SJSA1 (cell line): ENCODE measurements around the gene PVRIG. TPM values are rescaled to one million over a fixed set of nuclear protein-coding genes. Genes with fewer than 3 reads are reported as not detected.
"Not testable (repeated sequence)": the region's sequence is repeated elsewhere in the genome, so short reads cannot be mapped to it uniquely, and the experiment has no call there.

ENCODE experiments used
- DNase-seq, 2 experiments: peaks; one replicate each; pipeline ENCODE4 v3.0.0-alpha.2; 2015 to 2020; ENCODE audit warnings: low spot score in 2 of 2, low read depth in 1 of 2
- H3K27ac ChIP-seq: fragments of 250-450 bp; sonication (Bioruptor Pico); 2 replicates; pipeline ENCODE4 v1.5.1; 2020; ENCODE audit warnings: mild to moderate bottlenecking, moderate library complexity
- H3K27me3 ChIP-seq: fragments of 250-450 bp; sonication (Bioruptor Pico); replicated peaks from 2 replicates; pipeline ENCODE4 v1.5.1; 2020; ENCODE audit warnings: mild to moderate bottlenecking, moderate library complexity
- H3K36me3 ChIP-seq: fragments of 250-450 bp; sonication (Bioruptor Pico); 2 replicates; pipeline ENCODE4 v1.5.1; 2020; ENCODE audit warnings: mild to moderate bottlenecking
- H3K4me1 ChIP-seq: fragments of 250-450 bp; sonication (Bioruptor Pico); replicated peaks from 2 replicates; pipeline ENCODE4 v1.6.1; 2021; ENCODE audit warnings: mild to moderate bottlenecking
- H3K4me3 ChIP-seq: fragments of 250-450 bp; sonication (Bioruptor Pico); 2 replicates; pipeline ENCODE4 v1.5.1; 2020; ENCODE audit warnings: mild to moderate bottlenecking
- H3K9me3 ChIP-seq: fragments of 250-450 bp; sonication (Bioruptor Pico); replicated peaks from 2 replicates; pipeline ENCODE4 v1.5.1; 2020; ENCODE audit warnings: mild to moderate bottlenecking
- total RNA-seq: library from RNA; depleted of rRNA; stranded (reverse); fragments of >200 nt; shearing (Covaris generic); gene quantifications from 2 replicates; pipeline ENCODE4 v1.2.3, GENCODE V29; 2014

Gene PVRIG
- total RNA-seq, 1 experiment from 2014 or later: 1.7 TPM

GRCh38 chr7:100183090-100183489 lies 36.7 kb upstream of the PVRIG start:
- H3K27ac ChIP-seq: not testable (repeated sequence)

GRCh38 chr7:100185726-100186125 lies 34.0 kb upstream of the PVRIG start:
- no peak for DNase-seq
- H3K27me3 ChIP-seq: no peaks in the 10 kb centered on the region
- H3K36me3 ChIP-seq: no peaks in the 10 kb centered on the region
- no peak overlapping the region for H3K4me3 ChIP-seq
- H3K27ac ChIP-seq: no peak overlapping the region
- H3K9me3 ChIP-seq: no peaks in the 10 kb centered on the region
- no peaks in the 10 kb centered on the region for H3K4me1 ChIP-seq

More at GRCh38 chr7:100183090-100183489, 36.7 kb upstream of the PVRIG start:
- not testable (repeated sequence) for H3K4me3 ChIP-seq, H3K4me1 ChIP-seq, DNase-seq, H3K9me3 ChIP-seq, H3K27me3 ChIP-seq, H3K36me3 ChIP-seq

GRCh38 chr7:100189061-100189460 lies 30.7 kb upstream of the PVRIG start:
- no peaks in the 10 kb centered on the region for H3K4me1 ChIP-seq
- no peak overlapping the region for H3K27ac ChIP-seq
- H3K9me3 ChIP-seq: no peaks in the 10 kb centered on the region
- no peak overlapping the region for H3K4me3 ChIP-seq
- no peaks in the 10 kb centered on the region for H3K27me3 ChIP-seq
- no peaks in the 10 kb centered on the region for H3K36me3 ChIP-seq
- no peak for DNase-seq

GRCh38 chr7:100190048-100190711 lies 29.6 kb upstream of the PVRIG start:
- no peaks in the 10 kb centered on the region for H3K36me3 ChIP-seq
- no peak overlapping the region for H3K4me3 ChIP-seq
- no peak for DNase-seq
- H3K4me1 ChIP-seq: no peaks in the 10 kb centered on the region
- H3K9me3 ChIP-seq: no peaks in the 10 kb centered on the region
- H3K27ac ChIP-seq: no peak overlapping the region
- no peaks in the 10 kb centered on the region for H3K27me3 ChIP-seq

GRCh38 chr7:100191775-100192174 lies 28.0 kb upstream of the PVRIG start:
- no peaks in the 10 kb centered on the region for H3K4me1 ChIP-seq
- no peaks in the 10 kb centered on the region for H3K9me3 ChIP-seq
- no peak overlapping the region for H3K27ac ChIP-seq
- H3K4me3 ChIP-seq: no peak overlapping the region
- H3K36me3 ChIP-seq: no peaks in the 10 kb centered on the region
- no peaks in the 10 kb centered on the region for H3K27me3 ChIP-seq
- DNase-seq: no peak

GRCh38 chr7:100192281-100192862 lies 27.4 kb upstream of the PVRIG start:
- not testable (repeated sequence) for DNase-seq, H3K27me3 ChIP-seq, H3K36me3 ChIP-seq, H3K9me3 ChIP-seq, H3K4me3 ChIP-seq, H3K4me1 ChIP-seq, H3K27ac ChIP-seq

- Histone ChIP-seq H3K36me3 (no peaks in the 10 kb centered on the region), H3K4me3 (no peak overlapping the region), H3K4me1 (no peaks in the 10 kb centered on the region), H3K9me3 (no peaks in the 10 kb centered on the region), H3K27ac (no peak overlapping the region), H3K27me3 (no peaks in the 10 kb centered on the region)
- DNase-seq: no peak
Measured at GRCh38 chr7:100192969-100193368, 26.8 kb upstream of the PVRIG start.

GRCh38 chr7:100195222-100195621 lies 24.5 kb upstream of the PVRIG start:
- H3K4me3 ChIP-seq: no peak overlapping the region
- no peak overlapping the region for H3K27ac ChIP-seq
- H3K4me1 ChIP-seq: no peaks in the 10 kb centered on the region
- H3K9me3 ChIP-seq: no peaks in the 10 kb centered on the region
- no peaks in the 10 kb centered on the region for H3K36me3 ChIP-seq
- DNase-seq: no peak
- no peaks in the 10 kb centered on the region for H3K27me3 ChIP-seq

GRCh38 chr7:100195901-100196322 lies 23.8 kb upstream of the PVRIG start:
- not testable (repeated sequence) for H3K27me3 ChIP-seq, H3K36me3 ChIP-seq, H3K4me3 ChIP-seq

GRCh38 chr7:100198266-100198665 lies 21.5 kb upstream of the PVRIG start:
- H3K36me3 ChIP-seq: no peaks in the 10 kb centered on the region
- no peak for DNase-seq
- H3K4me1 ChIP-seq: no peaks in the 10 kb centered on the region
- H3K9me3 ChIP-seq: no peaks in the 10 kb centered on the region
- no peak overlapping the region for H3K4me3 ChIP-seq
- peaks cover 9% of the 10 kb centered on the region; the same call in 1 of the 2 replicates for H3K27me3 ChIP-seq
- H3K27ac ChIP-seq: no peak overlapping the region

More at GRCh38 chr7:100195901-100196322, 23.8 kb upstream of the PVRIG start:
- H3K9me3 ChIP-seq, DNase-seq, H3K4me1 ChIP-seq, H3K27ac ChIP-seq: not testable (repeated sequence)

- Histone ChIP-seq H3K4me1 (no peaks in the 10 kb centered on the region), H3K9me3 (no peaks in the 10 kb centered on the region), H3K4me3 (no peak overlapping the region), H3K27ac (no peak overlapping the region), H3K36me3 (no peaks in the 10 kb centered on the region), H3K27me3 (peaks cover 9% of the 10 kb centered on the region; the same call in 1 of the 2 replicates)
- no peak for DNase-seq
Measured at GRCh38 chr7:100200693-100201092, 19.1 kb upstream of the PVRIG start.

GRCh38 chr7:100204454-100204853 lies 15.3 kb upstream of the PVRIG start:
- H3K4me3 ChIP-seq: no peak overlapping the region
- H3K4me1 ChIP-seq: no peaks in the 10 kb centered on the region
- no peaks in the 10 kb centered on the region for H3K36me3 ChIP-seq
- DNase-seq: no peak
- H3K27ac ChIP-seq: no peak overlapping the region
- peaks cover 18% of the 10 kb centered on the region; the same call in 1 of the 2 replicates for H3K27me3 ChIP-seq
- H3K9me3 ChIP-seq: no peaks in the 10 kb centered on the region

- Histone ChIP-seq H3K27me3 (peaks cover 9% of the 10 kb centered on the region), H3K9me3 (no peaks in the 10 kb centered on the region), H3K4me1 (no peaks in the 10 kb centered on the region), H3K4me3 (no peak overlapping the region), H3K27ac (no peak overlapping the region), H3K36me3 (no peaks in the 10 kb centered on the region)
- DNase-seq: no peak
Measured at GRCh38 chr7:100208911-100209408, 10.8 kb upstream of the PVRIG start.

- Histone ChIP-seq H3K27ac (no peak overlapping the region), H3K4me3 (no peak overlapping the region), H3K9me3 (no peaks in the 10 kb centered on the region), H3K4me1 (no peaks in the 10 kb centered on the region), H3K27me3 (peaks cover 9% of the 10 kb centered on the region), H3K36me3 (no peaks in the 10 kb centered on the region)
- DNase-seq: no peak
Measured at GRCh38 chr7:100209493-100209892, 10.3 kb upstream of the PVRIG start.
